A172 (cell line): ENCODE measurements around the gene FAM236C. TPM values are rescaled to one million over a fixed set of nuclear protein-coding genes. Genes with fewer than 3 reads are reported as not detected.
"Not testable (repeated sequence)": the region's sequence is repeated elsewhere in the genome, so short reads cannot be mapped to it uniquely, and the experiment has no call there.

Experiments
- DNase-seq: peaks from one replicate; pipeline ENCODE4 v3.0.0-alpha.2; 2015; ENCODE audit warnings: low spot score
- total RNA-seq: library from RNA; depleted of rRNA; stranded (reverse); fragments of >200 nt; shearing (Covaris generic); gene quantifications from 2 replicates; pipeline ENCODE4 v1.2.3, GENCODE V29; 2014; rRNA removed

The FAM236C gene
- total RNA-seq = not detected in 2 replicates

GRCh38 chrX:72912315-72912714 lies at the start of gene FAM236C:
TSS of gene FAM236C (plus strand) at chrX:72912615. CDS start at chrX:72912715, 100 bp downstream.
- DNase-seq = not testable (repeated sequence)

GRCh38 chrX:72882898-72883297 lies 29.5 kb upstream of the FAM236C start:
- DNase-seq = not testable (repeated sequence)

- not testable (repeated sequence) for DNase-seq
Measured at GRCh38 chrX:72889740-72890139, 22.7 kb upstream of the FAM236C start.

GRCh38 chrX:72916096-72916495 lies 3.7 kb downstream of the FAM236C start:
- not testable (repeated sequence) for DNase-seq

- DNase-seq = not testable (repeated sequence)
Measured at GRCh38 chrX:72932283-72932682, 19.9 kb downstream of the FAM236C start.

- not testable (repeated sequence) for DNase-seq
Measured at GRCh38 chrX:72936455-72936854, 24.0 kb downstream of the FAM236C start.

- DNase-seq = not testable (repeated sequence)
Measured at GRCh38 chrX:72936882-72937455, 24.6 kb downstream of the FAM236C start.

GRCh38 chrX:72937906-72938305 lies 25.5 kb downstream of the FAM236C start, which contains the start of gene FAM236A:
TSS of gene FAM236A (plus strand) at chrX:72938206. CDS start at chrX:72938263, 57 bp downstream.
- DNase-seq = not testable (repeated sequence)

GRCh38 chrX:72942272-72942671 lies 29.9 kb downstream of the FAM236C start:
- DNase-seq = not testable (repeated sequence)

GRCh38 chrX:72943035-72943818 lies 30.8 kb downstream of the FAM236C start:
- DNase-seq = not testable (repeated sequence)

GRCh38 chrX:72943819-72944169 lies 31.4 kb downstream of the FAM236C start, which contains the start of gene DMRTC1:
TSS of gene DMRTC1 (minus strand) at chrX:72943837. CDS start at chrX:72875694, 68,143 bp downstream.
- DNase-seq = not testable (repeated sequence)

GRCh38 chrX:72959971-72960370 lies 47.6 kb downstream of the FAM236C start:
- DNase-seq = not testable (repeated sequence)

Other genes starting within 250 kb of the FAM236C start
- 7.5 and 7.9 TPM in 2 replicates for gene PHKA1, start 198.3 kb upstream of the FAM236C start, total RNA-seq
- not detected in 2 replicates for gene DMRTC1B, start 135.7 kb upstream of the FAM236C start, total RNA-seq
- not detected in 2 replicates for gene FAM236B, start 130.0 kb upstream of the FAM236C start, total RNA-seq
- gene FAM236D, start 104.4 kb upstream of the FAM236C start, total RNA-seq = not detected in 2 replicates
- not detected in 2 replicates for gene FAM236A, start 25.6 kb downstream of the FAM236C start, total RNA-seq
- not detected in 2 replicates for gene DMRTC1, start 31.2 kb downstream of the FAM236C start, total RNA-seq
- not detected in 2 replicates for gene PABPC1L2B, start 90.3 kb downstream of the FAM236C start, total RNA-seq
- not detected in 2 replicates for gene PABPC1L2A, start 166.9 kb downstream of the FAM236C start, total RNA-seq